Myocyte (in vitro differentiated cells): ENCODE data around the gene TMEM183A. TPM values are rescaled to one million over a fixed set of nuclear protein-coding genes. Genes with fewer than 3 reads are reported as not detected.

Source experiments
- DNase-seq: peaks from one replicate; pipeline ENCODE4 v3.0.0-alpha.2; 2012; ENCODE audit warnings: low read depth
- total RNA-seq: library from RNA; depleted of rRNA; stranded (reverse); fragments of >200 nt; gene quantifications from 2 replicates; pipeline ENCODE4 v1.2.3, GENCODE V29; 2014

Gene TMEM183A
- total RNA-seq, 1 donor from 2014 or later: 108 TPM

DNA sequence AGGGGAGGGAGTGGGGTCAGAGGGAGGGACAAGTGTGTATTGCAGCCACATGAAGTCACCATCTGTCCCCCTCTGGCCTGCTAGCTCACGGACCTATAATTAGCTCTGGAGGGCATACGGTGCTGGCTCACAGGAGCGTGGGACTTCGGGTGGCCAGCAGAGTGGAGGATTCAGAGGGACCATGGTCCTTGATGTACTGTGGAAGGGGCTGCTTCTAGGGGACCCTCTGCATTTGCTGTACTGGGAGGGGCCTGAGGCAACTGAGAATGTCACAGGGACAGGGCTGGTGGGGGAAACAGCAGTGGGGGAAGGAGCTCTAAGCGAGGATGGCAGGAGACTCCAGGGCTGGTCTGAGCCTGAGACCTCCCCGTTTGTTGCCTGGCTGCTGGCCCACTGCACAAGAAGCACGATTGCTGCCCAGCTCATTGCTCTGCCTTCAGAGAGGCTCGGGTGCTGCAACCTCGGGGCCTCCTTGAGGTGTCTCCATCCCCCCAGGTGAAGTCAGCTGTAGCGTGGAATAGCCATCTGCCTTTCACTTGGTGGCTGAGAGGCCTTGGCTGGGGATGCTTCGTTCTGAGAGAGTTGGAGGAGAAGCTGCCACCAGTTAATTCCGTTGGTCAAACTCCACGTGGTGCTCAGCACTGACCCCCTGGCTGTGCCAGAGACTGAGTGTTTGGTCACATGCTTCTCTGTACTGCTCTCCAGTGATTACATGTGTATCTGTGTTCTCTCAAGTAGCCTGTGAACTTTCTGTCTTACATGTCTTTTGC is 21.8 kb downstream of the TMEM183A start:
- DNase-seq: peak; percentile 86

DNA sequence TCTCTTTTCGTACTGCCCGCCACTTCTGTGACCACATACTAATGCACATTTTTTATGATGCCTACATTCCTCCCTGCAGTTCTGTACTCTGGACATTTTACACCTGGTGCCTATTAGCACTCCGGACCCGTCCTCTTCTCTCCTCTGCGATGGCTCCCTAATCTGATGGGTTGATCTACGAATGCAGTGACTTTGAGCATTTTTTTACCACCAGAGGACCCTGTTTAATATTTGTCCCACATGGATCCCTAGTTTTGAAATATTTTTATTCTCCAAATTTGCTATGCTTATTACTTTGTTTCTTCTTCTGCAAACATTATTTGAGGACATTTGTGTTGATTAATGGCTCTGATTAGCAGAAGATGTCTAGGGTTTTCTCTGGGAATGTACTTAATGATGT is 24.3 kb downstream of the TMEM183A start:
- no peak for DNase-seq

DNA sequence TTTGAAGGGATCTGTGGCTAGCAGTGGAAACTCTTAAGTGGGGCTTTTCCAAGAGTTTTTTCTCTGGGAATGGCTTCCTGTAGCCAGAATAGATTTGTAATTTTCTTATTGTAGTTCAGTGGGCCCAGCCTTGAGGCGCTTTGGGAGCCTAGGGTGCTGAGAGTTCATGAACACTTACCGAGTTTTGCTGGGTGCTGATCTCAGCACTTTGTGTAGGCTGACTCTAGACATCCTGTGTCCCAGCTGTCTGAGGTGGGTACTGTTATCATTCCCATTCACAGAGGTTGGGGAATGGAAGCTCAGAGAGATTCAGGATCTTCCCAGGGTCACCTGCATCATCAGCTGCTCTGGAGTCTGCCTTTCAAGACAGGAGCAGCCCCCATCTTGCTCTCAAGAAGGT is 26.1 kb downstream of the TMEM183A start:
- no peak for DNase-seq

DNA sequence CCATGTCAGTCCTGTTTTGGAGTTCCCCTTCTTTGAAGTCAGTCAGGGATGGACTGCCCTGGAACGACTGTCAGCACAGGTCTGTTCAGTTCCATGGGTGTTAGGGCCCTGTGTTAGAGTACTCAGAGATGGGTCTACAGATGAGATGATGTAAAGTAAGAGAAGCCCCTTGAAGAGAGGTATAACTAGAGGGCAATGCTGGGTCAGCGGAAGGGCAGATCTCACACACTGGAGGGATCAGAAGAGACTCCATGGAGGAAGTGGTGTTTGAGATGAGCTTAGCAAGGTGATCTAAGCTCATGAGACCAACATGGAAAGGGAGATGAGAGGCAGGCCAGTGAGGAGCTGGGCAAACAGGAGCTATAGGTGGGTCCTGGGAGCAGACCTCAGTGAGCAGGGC is 26.7 kb downstream of the TMEM183A start:
- no peak for DNase-seq

DNA sequence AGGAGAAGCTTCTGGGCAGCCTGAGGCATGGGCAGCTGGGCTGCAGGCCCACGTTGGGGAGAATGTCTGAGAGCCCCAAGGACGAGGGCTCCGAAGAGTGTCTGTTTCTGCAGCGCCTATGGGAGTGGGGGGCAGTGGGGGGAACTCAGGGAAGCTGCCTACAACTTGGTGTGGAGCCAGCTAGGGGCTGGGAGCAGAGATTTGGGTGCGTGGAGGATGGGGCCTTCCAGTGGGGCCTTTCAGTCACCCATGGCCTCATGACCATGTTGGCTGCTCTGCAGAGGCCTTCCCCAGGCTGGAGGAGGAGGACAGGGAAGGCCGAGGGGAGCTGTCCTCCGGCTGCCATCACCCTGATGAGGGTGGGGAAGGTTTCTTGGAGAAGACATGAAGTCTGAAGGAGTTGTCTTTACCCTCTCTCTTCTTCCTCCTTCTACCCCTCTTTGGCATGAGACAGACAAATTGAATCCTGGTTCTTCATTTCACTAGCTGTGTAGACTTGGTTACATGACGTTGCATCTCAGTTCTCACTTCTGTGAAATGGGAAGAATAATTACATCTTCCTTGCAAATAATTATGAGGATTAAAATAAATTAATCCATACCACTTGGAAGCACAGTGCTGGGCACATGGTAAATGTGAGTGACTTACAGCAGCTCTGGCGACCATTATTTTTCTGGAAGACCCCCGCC is 27.4 kb downstream of the TMEM183A start:
- no peak for DNase-seq

DNA sequence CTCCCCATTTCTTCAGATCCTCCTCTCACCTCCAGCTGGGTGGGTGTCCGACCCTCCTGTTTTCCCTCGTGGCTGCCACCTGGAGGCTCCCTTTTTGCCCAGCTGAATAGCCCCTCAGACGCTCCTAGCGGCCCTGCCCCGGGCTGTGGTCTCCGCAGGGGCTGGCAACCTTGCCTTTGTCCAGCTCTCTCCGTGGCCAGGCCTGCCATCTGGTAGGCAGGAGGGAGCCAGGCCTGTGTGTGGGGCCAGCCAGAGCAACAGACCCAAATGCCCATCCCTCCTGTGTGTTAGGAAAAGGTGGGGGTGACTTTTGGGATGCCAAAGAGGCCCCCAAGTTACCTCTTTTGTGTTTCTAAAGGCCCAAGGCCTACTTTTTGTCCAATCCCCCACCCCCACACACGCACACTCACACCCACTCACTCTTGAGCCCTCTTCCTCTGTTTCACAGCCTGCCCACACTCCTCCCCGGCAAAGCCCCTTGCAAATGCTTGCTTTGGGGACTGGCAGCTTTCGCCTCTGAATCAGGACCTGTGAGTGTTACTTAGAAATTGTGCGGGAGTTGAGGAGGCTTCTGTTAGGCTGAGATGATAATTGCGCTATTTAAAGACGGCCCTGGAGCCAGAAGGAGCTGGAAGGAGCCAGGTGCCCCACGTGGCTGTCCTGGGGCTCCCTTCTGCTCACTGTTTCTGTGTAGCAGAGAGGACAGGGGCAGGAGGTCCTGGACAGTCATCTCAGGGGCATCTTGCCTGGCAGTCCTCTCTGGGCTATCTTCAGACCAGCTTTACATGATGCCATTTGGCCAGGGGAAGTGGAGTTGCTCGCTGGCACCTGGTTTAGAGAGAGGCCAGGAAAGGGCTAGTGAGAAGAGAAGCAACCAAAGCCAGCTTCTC is 28.2 kb downstream of the TMEM183A start:
- DNase-seq: peak; percentile 60

DNA sequence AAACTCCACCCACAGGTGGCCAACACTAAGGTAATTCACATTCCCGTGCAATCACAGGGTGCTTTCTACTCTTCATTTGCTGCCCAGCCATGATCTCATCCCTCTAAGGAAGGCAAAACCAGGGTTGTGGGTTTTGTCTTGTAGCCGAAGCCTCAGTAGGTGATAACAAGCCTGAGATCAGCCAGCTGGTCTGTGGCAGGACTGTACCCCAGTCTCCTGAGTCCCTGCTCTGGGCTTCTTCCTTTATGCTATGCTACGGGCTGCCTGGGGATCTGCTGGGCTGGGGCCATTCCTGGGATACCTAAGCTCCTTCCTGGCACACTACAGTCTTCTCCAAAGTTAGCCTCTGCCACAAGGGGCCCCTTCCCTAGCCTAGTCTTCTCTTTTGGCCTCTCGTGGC is 29.0 kb downstream of the TMEM183A start:
- peak; percentile 84 for DNase-seq

DNA sequence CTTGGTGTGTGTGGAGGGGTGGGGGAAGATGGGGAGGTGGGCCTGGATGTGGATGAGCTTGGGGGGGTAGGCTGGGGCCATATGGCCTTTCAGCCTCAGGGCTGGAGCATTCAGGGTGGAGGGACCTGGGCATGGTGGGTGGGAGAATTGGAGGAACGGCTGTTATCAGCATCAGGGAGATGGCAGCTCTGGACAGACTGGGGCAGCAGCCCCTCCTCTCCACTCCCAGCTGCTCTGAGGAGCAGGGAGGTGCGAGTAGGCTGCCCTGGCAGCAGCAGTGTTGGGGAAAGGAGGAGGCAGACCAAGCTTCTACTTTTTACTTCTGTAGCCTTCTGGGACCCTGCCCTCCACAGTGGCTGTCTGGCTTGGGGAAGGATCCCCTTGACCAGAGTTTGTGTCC is 29.4 kb downstream of the TMEM183A start:
- peak; percentile 65 for DNase-seq

DNA sequence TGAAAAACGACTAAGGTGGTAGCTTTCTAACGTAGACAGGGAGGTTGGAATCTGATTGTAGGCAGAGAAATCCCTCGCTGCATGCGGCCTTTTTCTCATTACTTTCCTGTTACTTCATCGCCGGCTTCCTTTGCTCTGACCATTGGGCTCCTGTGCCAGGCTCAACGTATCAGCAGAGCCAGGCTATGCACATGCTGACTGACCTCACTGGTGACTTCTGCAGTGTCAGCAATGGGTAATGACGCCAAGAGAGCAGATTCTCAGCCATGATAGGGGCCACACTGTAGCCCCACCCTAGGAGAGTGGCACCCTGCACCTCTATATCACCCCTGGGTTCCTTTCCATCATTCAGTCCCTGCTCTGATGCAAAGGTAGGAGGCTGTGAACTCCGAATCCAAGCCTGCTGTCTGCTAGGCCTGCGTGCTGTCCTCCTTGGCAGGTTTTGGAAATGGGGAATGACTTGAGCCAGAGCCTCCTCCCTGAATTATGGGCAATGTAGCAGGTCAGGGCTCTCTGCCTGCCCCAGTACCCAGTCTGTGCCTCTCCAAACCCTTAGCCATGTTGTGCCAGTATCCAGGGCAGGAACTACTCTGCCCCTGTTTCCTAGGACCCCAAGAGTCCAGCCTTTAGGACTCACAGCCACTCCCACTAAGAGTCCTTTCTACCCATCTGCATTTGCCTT is 30.5 kb downstream of the TMEM183A start:
- peak; percentile 59 for DNase-seq

DNA sequence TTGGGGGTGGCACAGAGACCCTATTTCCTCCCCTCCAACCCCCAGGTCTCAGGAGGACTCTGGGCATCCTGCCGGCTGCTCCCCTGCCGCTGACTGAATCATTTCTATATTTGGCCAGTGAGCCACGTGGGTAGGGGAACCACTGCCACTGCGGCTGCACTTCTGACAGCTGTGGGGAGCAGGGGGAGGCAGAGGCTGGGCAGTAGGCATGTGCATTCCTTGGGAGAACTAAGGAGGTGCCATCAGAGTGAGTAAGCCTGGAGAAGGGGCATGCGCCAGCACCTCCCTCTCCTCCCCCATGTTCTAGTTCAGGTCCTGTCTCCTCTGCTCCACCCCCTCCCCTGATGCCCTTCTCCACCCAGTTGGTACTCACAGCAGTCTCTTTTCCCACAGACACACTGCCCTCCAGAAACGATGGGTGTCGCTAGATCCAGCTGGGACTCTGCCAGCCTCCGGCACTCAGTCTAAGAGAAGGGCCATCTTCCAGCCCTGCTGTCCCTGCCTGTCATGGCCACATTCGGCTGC is 31.1 kb downstream of the TMEM183A start:
- DNase-seq: peak; percentile 100

DNA sequence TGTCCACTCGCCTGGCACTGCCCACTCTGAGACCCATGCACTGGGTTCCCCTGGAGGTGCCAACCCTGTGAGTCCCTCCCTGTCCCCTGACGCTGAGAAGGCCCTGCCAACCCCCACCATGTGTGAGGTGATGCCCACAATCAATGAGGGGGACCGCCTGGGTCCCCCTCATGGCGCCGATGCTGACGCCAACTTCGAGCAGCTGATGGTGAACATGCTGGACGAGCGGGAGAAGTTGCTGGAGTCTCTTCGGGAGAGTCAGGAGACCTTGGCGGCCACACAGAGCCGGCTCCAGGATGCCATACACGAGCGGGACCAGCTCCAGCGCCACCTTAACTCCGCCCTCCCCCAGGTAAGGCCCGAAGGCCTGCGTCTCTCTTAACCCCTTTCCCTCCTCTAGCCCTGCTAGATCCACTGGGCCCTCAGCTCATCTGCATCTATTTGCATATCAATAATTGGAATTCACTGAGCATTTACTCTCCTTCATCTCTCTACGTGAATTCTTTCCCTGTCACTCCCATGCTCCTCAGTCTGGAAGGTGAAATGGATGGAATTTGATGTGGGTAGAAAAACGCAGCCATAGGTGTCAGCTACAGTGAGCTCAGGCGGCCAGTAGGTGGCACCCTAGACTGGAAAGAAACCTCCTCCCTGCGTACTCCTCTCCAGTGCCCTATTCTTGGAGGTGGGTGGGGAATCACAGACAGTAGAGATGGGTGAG is 31.9 kb downstream of the TMEM183A start:
- DNase-seq: peak; percentile 87

DNA sequence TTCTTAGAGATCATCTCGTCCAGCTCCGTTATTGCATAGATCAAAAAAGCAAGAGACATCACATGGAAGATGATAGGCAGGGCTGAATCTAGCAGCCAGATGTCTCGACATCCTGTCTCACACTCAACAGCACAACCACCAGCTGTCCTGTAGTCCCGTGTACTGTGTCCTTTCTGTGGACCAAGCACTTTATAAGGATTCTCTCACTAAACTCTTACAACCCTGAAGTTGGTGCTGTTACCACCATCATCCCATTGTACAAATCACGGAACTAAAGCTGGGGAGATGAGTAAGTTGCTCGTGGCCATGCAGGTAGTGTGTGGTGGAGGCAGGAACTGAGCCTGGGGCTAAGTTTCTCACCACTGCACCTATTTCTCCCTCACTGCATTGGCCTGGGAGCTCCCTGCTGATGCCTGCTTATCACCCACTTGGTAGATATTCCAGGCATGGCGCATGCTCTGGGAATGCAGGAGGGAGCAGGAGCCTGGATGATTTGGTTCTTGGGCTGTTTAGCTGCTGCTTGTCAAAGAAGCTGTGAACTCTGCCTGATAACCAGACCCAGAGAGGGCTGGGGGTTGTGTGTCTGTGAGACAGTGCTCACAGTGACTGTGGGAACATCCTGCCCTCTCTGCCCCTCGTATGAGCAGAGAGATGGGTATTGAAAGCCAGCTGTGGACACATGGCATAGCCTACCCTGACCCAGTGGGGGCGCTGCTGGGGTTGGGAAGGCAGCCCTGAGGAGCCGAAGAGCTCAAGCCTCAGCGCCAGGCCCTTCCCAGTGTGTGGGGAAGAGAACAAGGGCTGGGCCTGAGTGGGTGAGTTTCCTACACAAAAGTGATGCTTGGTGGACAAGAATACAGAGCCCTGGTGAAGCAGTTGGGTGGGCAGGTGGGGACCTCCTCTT is 32.7 kb downstream of the TMEM183A start:
- peak; percentile 72 for DNase-seq

DNA sequence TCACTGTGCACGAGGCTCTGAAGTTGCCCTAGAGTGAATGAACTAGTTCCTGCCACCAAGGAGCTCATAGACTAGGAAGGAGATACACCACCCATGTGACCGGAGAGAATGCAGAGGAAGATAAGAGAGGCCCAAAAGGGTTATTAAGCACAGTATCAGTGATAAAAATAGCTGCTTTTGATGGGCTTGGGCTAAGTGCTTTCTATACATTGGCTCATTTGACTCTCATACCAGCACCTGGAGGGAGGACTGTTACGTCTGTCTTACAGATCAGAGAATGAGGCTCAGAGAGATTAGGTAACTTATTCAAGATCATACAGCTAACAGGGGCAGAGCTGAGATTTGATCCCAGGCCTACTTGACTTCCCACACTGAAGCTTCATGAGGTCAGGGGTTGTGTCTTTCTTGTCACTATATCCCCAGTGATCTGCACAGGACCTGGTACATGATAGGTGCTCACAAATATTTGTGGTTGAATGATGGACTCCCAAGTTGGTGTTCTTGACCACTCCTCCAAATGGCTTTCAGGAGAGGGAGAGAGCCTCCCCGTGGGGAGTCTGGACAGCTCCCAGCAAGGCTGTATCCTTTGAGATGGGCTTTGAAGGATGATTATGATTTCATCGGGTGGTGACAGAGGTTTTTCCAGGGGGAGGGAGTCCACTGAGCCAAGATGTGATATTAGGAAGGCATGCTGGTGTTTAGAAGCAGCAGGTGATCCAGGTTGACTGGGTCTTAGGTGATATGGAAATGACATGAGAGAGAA is 33.5 kb downstream of the TMEM183A start:
- peak; percentile 48 for DNase-seq

DNA sequence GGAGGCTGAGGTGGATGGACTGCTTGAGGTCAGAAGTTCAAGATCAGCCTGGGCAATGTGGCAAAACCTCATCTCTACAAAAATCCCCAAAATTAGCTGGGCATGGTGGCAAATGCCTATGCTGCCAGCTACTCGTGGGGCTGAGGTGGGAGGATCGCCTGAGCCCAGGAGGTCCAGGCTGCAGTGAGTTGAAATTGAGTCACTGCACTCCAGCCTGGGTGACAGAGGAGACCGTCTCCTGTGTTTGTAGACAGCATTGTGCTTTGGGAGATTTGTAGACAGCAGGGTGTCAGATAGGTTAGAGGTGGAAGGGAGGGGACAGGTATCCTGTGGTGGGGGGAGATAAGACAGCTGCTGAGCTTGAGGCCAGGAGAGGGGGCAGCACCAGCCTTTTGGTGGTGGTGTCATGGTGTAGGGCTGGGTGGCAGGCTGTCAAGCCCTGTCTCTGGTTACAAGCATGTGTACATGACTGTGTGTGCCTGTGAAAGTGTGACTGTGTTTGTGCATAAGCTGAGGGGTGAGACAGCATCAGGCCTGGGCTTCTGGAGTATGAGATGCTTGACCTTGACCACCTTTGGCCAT is 34.3 kb downstream of the TMEM183A start:
- DNase-seq: no peak

DNA sequence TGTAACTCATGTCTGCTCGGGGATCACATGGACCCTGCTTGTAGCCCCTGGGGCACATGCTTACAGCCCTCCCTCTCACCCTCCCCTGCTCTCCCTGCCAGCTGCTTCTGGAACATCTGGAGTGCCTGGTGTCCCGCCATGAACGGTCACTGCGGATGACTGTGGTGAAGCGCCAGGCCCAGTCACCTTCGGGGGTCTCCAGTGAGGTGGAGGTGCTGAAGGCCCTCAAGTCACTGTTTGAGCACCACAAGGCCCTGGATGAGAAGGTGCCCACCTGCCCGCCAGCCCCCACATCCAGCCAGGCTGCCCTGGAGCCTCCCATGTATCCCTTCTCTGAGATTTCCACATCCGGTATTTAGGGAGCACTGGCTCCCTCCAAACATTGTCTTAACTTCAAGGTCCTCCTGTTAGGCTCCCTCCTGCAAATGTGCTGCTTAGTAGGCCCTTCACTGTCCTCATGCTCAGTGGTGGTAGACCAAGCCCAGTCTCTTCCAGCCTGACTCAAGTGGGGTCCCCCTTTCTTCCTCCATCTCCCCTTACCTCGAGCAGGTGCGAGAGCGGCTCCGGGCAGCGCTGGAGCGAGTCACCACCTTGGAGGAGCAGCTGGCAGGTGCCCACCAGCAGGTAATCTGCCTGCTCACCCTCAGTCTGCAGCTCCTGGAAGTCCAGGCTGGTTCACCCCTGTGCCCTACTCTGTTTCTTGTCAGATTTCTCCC is 36.8 kb downstream of the TMEM183A start:
- DNase-seq: no peak

DNA sequence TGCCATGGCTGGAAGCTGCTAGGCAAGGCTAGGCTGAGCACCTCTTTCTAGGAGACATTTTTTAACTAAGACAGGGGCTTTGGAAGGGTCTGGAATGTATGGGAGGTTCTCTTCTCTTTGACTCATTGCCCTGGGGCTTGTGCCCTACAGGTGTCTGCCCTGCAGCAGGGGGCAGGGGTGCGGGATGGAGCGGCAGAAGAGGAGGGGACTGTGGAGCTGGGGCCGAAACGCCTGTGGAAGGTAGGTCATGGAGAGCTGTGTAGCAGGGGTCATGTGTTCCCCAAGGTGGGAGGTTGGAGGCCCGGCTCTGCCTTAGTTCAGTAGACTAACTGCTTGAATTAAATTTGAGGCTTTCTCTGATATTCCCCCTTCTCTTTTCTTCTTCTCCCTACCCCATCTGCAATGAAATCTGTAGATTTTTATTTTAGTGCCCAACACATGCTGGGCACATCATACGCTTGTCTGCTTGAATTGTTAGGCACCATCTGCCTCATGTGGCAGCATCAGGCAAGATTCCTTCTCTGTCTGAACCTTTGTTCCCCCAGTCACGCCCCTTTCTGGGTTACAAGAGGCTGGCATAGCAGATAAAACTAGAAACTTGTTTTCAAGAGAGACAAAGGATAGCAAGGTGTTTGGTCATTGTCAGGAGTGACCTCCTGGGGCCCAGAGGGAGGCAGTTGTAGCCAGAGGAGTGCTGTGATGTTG is 37.5 kb downstream of the TMEM183A start:
- no peak for DNase-seq

DNA sequence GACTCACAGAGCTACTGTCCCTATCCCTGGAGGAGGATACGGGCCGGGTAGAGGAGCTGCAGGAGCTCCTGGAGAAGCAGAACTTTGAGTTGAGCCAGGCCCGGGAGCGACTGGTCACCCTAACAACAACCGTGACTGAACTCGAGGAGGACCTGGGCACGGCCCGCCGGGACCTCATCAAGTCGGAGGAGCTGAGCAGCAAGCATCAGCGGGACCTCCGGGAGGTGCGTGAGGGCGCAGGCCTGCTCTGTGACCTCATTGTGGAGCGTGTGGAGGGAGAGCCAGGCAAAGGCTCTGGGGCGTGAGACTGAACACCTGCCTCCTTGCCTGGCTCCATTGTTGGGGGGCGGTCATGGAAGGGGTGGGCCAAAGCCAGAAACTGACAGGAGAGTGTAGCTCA is 38.2 kb downstream of the TMEM183A start:
- no peak for DNase-seq
